Measurements from ENCODE around the gene COX7C. TPM values are rescaled to one million over a fixed set of nuclear protein-coding genes. Genes with fewer than 3 reads are reported as not detected.
A peak's percentile ranks its signal among the peaks of the same experiment; 100 is the strongest.

Gene COX7C
- total and polyA plus RNA-seq, 9 of the 15 experiments (the other 6 are each of a cell fraction or from before 2014, with no cell fraction given), result 576 to 1,783 (median 996) TPM

- TF ChIP-seq KDM4B (IDR thresholded peaks at IDR 0.05; ENCODE audit: borderline replicate concordance in 2 of 2, low read depth in 1 of 2), result no peak; a peak in 1 of 4 replicates
- TF ChIP-seq RBM25 (IDR thresholded peaks at IDR 0.05; ENCODE audit: low read depth, low read length, severe bottlenecking), result no peak
- TF ChIP-seq ZMIZ1 (IDR thresholded peaks at IDR 0.05; ENCODE audit: low read depth in 2 of 2, low read length in 2 of 2), result 0 out of 4 replicates have a peak, but pooled peaks of 1 of the 2 experiments have one; percentile 8
- no peak for TF ChIP-seq NONO (IDR thresholded peaks at IDR 0.05; ENCODE audit: low read depth in 2 of 2, low read length in 1 of 2)
- TF ChIP-seq, protein P1, sequence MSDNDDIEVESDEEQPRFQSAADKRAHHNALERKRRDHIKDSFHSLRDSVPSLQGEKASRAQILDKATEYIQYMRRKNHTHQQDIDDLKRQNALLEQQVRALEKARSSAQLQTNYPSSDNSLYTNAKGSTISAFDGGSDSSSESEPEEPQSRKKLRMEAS (CRISPR knock-in tag; IDR thresholded peaks at IDR 0.05), result no peak
- TF ChIP-seq ZNF121 (CRISPR knock-in tag; conservative IDR thresholded peaks at IDR 0.05), result no peak
- TF ChIP-seq RBM34 (IDR thresholded peaks at IDR 0.05; ENCODE audit: borderline replicate concordance, insufficient read depth, low read length), result no peak
- no peak for TF ChIP-seq ZNF717 (CRISPR knock-in tag; IDR thresholded peaks at IDR 0.05)
- no peak for TF ChIP-seq KLF1 (tag; IDR thresholded peaks at IDR 0.05)
- TF ChIP-seq KDM5B (IDR thresholded peaks at IDR 0.05; ENCODE audit: insufficient replicate concordance, low read depth, low read length), result peak; percentile 81
- peak; percentile 93 for TF ChIP-seq GABPB1 (CRISPR knock-in tag; IDR thresholded peaks at IDR 0.05)
- TF ChIP-seq ZFP30 (CRISPR knock-in tag; IDR thresholded peaks at IDR 0.05; ENCODE audit: borderline replicate concordance), result no peak
- TF ChIP-seq NR2C1 (IDR thresholded peaks at IDR 0.05), result peak; percentile 61; the same call in 1 of the 2 replicates
- TF ChIP-seq NR2C1 (tag; IDR thresholded peaks at IDR 0.05), result peak; percentile 74; the same call in 1 of the 2 replicates
- TF ChIP-seq BRF1 (IDR thresholded peaks at IDR 0.05; ENCODE audit: borderline replicate concordance, extremely low read depth, insufficient read length), result no peak
- no peak for TF ChIP-seq PHB2 (IDR thresholded peaks at IDR 0.05; ENCODE audit: low read depth)
- no peak for TF ChIP-seq ZNF586 (CRISPR knock-in tag; conservative IDR thresholded peaks at IDR 0.05)
- no peak for TF ChIP-seq RUNX1 (IDR thresholded peaks at IDR 0.05; ENCODE audit: low read depth)
- TF ChIP-seq LCOR (CRISPR knock-in tag; IDR thresholded peaks at IDR 0.05), result no peak
- TF ChIP-seq NFE2L1 (tag; IDR thresholded peaks at IDR 0.05; ENCODE audit: borderline replicate concordance, low read depth), result no peak
- 0 out of 2 replicates have a peak, but pooled peaks have one; percentile 37 for TF ChIP-seq TEAD4 (IDR thresholded peaks at IDR 0.05; ENCODE audit: low read length)
- TF ChIP-seq TEAD4 (CRISPR knock-in tag; IDR thresholded peaks at IDR 0.05; ENCODE audit: borderline replicate concordance), result no peak
- peak in 1 of 2 experiments; percentile 44; a peak in 1 of 4 replicates for TF ChIP-seq SIN3A (IDR thresholded peaks at IDR 0.05; ENCODE audit: borderline replicate concordance in 2 of 2, control insufficient read depth in 1 of 2, low read depth in 2 of 2, low read length in 2 of 2)
- TF ChIP-seq RCOR1 (IDR thresholded peaks at IDR 0.05; ENCODE audit: borderline replicate concordance in 1 of 2, low read depth in 2 of 2, low read length in 2 of 2), result no peak; a peak in 2 of 4 replicates
- no peak for TF ChIP-seq NR3C1 (CRISPR knock-in tag; IDR thresholded peaks at IDR 0.05)
Observed at GRCh38 chr5:86617756-86618576, at the start of gene COX7C (continued).
